Hippocampal formation (tissue), 2 donors: ENCODE measurements around the gene ZNF529.
"Not testable (repeated sequence)": the region's sequence is repeated elsewhere in the genome, so short reads cannot be mapped to it uniquely, and the experiment has no call there.

Source experiments
- DNase-seq, 2 donors: peaks; one replicate each; lab custom pipeline; 2025; lab: John Stamatoyannopoulos, UW

ZNF529 gene

GRCh38 chr19:36573020-36573894 lies at the start of gene ZNF529:
Gene ZNF529 (minus strand): TSS chr19:36573292. CDS start chr19:36572346, 946 bp downstream.
- DNase-seq, result peak; percentile 83 to 86

- DNase-seq, result no peak
These were observed 32.9 kb upstream of the ZNF529 start for GRCh38 chr19:36605877-36606478.

GRCh38 chr19:36605101-36605876 lies 32.2 kb upstream of the ZNF529 start, which contains the start of gene ZNF382:
Gene ZNF382 (plus strand): TSS chr19:36605313. CDS start chr19:36609915, 4,602 bp downstream.
- DNase-seq, result peak; percentile 36 to 56

DNA sequence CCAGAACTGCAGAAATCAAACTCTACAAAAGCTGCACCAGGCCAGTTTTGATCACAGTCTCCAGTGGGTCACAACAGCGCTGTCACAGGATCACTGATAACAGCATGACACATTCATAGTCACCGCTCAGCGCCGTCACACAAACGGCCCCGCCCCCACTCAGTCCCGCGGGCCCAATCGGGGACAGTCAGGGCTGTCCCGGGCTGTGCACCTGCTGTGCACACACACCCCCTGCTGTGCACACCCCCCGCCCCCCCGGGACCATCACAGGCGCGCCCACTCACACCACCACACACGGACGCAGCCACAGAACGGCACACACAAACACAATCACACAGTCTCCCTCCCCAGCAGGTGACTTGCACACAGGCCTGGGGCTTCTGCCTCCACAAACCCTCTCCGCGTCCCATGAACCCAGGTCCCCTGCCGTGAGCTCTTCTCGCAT lies 31.6 kb upstream of the ZNF529 start:
- DNase-seq, result peak; percentile 21 to 45

DNA sequence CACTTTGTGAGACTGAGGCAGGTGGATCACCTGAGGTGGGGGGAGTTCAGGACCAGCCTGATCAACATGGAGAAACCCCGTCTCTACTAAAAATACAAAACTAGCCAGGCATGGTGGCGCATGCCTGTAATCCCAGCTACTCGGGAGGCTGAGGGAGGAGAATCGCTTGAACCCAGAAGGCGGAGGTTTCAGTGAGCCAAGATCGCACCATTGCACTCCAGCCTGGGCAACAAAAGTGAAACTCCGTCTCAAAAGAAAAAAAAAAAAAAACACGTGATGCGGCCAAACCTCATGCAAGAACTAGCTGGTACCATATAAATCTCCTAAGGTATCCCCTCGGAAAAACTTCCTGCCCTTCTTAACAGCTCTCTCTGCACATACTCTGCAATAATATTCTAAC lies 29.6 kb upstream of the ZNF529 start:
- not testable (repeated sequence) for DNase-seq

GRCh38 chr19:36579255-36579654 lies 6.2 kb upstream of the ZNF529 start:
- no peak for DNase-seq

- no peak for DNase-seq
These were observed 4.3 kb upstream of the ZNF529 start for GRCh38 chr19:36577271-36577996.

DNA sequence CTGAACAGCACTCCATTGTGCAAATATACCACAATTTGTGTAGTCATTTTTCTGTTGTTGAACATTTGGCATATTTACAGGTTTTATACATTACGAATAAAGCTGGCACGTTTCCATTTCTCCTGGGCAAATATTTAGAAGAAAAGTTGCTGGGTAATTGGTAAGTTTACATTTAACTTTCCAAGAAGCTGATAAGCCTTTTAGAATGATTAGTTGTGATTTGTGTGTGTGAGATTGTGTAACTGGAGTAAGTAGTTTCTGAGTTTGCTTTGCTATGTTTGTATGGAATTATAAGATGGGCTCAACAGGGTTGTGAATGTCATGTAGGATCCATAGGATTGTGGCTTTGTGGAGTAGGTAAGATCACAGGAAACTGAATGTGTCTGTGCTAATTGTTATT lies 1.6 kb upstream of the ZNF529 start:
- DNase-seq, result no peak

DNA sequence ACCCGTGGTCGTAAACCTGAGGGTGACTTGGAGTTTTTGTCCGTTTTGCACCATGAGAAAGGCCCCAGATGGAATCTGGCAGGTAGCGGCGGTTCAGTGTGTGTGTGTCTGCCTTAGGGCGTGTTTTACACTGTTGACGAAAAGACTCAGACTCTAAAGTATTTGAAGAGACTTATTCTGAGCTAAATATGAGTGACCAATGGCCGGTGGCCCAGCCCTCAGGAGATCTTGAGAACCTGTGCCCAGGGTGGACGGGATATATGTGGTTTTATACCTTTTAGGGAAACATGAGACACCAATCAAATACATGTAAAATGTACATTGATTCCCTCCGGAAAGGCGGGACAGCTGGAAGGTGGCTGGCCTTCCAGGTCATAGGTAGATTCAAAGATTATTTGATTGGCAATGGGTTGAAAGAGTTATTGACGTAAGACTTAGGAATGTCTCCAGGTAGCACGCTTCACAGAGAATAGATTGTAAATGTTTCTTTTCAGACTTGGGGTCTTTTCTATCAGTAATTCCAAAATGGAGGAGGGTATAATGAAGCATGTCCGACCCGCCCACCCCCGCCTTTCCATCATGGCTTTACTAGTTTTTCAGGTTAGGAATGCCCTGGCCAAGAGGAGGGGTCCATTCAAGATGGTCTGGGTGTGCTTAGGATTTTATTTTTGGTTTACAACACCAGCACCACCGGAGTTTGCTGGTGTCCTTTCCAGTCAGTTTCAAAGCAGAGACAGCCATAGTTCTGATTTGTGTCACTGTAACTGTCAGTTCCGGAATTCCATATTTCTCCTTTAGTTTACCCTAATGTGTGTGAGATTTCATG lies 1.0 kb upstream of the ZNF529 start:
- DNase-seq, result no peak

DNA sequence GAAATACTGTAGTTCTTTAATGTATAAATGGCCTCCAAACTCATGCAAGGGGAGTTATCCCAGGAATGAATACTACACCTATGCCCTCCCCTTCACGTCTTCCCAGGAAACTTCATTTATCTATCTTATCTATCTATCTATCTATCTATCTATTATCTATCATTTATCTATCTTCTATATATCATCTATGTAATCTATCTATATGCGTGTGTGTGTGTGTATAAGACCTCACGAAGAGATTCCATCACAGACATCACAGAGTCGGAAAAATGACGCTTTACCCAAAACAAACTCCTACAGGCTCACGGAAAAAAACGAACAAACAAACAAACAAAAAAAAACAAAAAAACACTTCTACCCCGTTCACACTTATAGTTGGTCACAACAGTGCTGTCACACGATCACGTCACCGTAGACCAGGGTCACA lies 486 bp downstream of the ZNF529 start:
- no peak for DNase-seq

DNA sequence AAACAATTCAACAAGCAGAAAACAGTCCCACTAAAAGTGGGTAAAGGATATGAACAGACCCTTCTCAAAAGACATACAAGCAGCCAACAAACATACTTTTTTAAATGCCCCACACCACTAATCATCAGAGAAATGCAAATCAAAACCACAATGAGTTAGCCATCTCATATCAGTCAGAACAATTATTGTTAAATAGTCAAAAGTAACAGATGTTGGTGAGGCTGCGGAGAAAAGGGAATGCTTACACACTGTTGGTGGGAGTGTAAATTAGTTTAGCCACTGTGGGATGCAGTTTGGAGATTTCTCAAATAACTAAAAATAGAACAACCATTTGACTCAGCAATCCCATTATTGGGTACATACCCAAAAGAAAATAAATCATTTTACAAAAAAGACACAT lies 8.7 kb downstream of the ZNF529 start:
- peak in 1 of 2 donors; percentile 2 for DNase-seq

GRCh38 chr19:36547001-36547732 lies 25.9 kb downstream of the ZNF529 start:
- no peak for DNase-seq

DNA sequence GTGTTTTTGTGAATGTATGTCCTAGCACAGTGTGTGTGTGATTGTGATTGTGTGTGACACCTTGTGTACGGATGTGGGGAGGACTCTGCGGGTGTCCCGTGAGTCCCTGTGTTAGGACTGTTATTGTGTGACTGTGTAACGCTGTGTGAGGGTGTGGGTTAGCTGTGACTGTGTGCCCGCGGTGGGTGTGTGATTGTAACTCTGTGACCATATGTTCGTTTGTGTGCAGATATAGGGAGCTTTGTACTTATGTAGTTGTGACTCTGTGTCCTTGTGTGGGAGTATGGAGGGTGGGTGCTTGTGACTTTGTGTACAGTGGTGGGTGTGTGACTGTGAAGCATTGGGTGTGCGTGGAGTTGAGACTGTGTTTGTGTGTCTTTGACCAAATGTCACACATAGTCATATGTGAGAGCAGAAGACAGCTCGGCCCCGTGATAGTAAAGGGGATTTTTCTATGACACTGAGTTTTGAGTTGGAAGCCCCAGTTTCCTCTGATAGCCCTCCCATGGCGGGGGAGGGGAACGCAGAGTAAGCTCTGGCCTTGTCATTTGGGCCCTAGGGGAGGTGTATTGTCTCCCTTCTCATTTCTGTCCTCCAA lies 44.1 kb downstream of the ZNF529 start:
- no peak for DNase-seq

DNA sequence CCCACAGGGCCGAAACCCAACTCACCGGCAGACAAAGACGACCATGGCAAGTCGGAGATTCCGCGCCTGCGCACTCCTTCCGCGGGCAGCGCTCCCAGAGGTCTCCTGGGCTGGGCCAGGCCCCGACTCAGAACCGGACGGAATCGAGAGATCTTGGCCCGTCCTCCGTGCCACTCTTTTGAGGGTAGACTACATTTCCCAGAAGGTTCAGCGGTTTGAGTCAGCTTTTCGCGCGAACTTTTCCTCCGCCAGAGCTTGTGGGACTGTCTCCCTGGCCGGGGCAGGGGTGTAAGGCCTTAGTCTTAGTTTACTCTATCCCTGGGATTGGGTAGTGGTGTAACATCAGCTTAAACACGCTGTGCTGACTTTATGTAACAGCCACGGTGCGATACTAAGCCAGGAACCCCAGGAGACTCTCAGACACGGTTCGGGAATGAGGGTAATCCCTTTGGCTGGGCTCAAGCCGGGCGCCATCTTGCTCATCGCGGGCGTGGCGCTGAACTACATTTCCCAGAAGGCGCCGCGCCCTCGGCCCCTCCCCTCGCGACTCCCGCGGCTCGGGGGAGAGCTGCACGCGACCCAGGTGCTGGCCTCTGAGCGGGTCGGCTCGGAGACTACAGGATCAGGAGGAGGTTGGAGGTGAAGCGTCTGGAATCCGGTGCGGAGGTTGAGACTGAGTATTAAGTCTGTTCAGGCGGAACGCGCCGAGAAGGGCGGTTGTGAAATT lies 44.7 kb downstream of the ZNF529 start, which contains the start of gene ZNF260:
Gene ZNF260 (minus strand): TSS at position 78 of the 727 bp plus-strand sequence. CDS start 13,033 bp downstream, outside the sequence.
- DNase-seq, result peak; percentile 96 to 98

DNA sequence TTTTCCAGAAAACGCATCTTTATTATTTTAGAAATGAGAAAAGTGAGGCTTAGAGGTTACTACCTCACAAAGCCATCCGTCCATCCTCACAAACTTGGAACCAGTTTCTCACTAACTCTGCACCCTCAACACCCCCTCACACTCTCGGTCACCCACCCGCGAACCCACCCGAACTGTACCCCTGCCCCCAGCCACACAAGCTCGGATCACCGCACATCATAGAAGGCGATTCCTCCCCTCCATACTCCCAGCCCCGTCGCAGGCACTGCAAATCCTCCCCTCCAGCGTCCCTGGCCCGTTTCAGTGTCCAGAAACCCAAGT lies 45.3 kb downstream of the ZNF529 start:
- DNase-seq, result no peak

DNA sequence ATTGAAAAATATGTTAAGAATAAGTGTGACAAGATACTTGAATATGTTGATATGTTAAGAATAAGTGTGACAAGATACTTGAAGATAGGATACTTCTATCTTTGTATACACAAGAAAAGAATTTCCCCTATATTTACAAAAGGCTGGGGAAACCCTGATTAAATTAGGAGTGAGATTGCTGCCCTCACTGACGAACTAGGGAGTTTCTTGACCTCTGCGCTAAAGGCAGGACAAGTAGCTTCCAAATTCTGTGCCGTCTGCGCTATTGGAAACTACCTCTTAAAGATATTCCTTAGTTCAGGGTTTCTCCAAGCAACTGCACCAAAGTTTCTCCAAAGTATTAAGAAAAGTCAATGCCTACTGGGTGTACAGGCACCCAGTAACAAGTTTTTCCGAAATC lies 45.8 kb downstream of the ZNF529 start:
- no peak for DNase-seq

- DNase-seq, result no peak
These were observed 46.5 kb downstream of the ZNF529 start for GRCh38 chr19:36526581-36526980.

DNA sequence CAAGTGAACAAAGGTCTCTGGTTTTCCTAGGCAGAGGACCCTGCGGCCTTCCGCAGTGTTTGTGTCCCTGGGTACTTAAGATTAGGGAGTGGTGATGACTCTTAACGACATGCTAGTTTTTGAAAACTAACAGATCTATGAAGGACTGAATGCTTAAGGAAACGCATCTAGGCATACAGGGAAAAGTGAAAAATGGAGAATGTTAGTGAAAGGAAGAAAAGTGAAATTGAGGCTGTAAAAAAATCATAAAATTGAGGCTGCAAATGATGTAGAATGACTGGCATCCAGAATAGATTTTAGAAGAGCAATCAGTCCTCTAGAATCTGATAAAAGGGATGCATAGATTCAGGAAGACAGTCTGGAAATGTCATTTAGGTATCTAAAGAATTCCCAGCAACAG lies 48.5 kb downstream of the ZNF529 start:
- DNase-seq, result no peak
